Inferior parietal cortex (tissue), 1 donor: ENCODE data around the gene HOXC11.

ENCODE experiments used
- DNase-seq: peaks from one replicate; pipeline ENCODE4 v3.0.0-alpha.2; 2016; ENCODE audit errors: extremely low spot score

HOXC11 gene

GRCh38 chr12:53973236-53974042 lies 513 bp downstream of the HOXC11 start:
- DNase-seq: no peak

- DNase-seq: no peak
These were observed 1.4 kb downstream of the HOXC11 start, which contains the start of gene HOTAIR for GRCh38 chr12:53974084-53975063. TSS of gene HOTAIR (minus strand) at chr12:53974954.

- no peak for DNase-seq
These were observed 2.1 kb downstream of the HOXC11 start for GRCh38 chr12:53975064-53975471.

- DNase-seq: no peak
These were observed 2.7 kb downstream of the HOXC11 start for GRCh38 chr12:53975479-53976152.

GRCh38 chr12:53976172-53976822 lies 3.4 kb downstream of the HOXC11 start:
- no peak for DNase-seq

- no peak for DNase-seq
These were observed 4.1 kb downstream of the HOXC11 start for GRCh38 chr12:53976823-53977595.

- no peak for DNase-seq
These were observed 4.9 kb downstream of the HOXC11 start for GRCh38 chr12:53977596-53978445.

GRCh38 chr12:53978477-53979356 lies 5.8 kb downstream of the HOXC11 start:
- no peak for DNase-seq

GRCh38 chr12:53980104-53980801 lies 7.3 kb downstream of the HOXC11 start:
- no peak for DNase-seq

GRCh38 chr12:53980802-53981496 lies 8.0 kb downstream of the HOXC11 start:
- no peak for DNase-seq

GRCh38 chr12:53981634-53982565 lies 9.0 kb downstream of the HOXC11 start:
- DNase-seq: no peak

- no peak for DNase-seq
These were observed 10.0 kb downstream of the HOXC11 start for GRCh38 chr12:53982648-53983567.

- DNase-seq: no peak
These were observed 10.6 kb downstream of the HOXC11 start for GRCh38 chr12:53983568-53983949.

GRCh38 chr12:53983950-53984572 lies 11.1 kb downstream of the HOXC11 start:
- no peak for DNase-seq
